K562 (cell line): ENCODE results near the gene JADE2. TPM values are rescaled to one million over a fixed set of nuclear protein-coding genes. Genes with fewer than 3 reads are reported as not detected.
A peak's percentile ranks its signal among the peaks of the same experiment; 100 is the strongest.

Experiments
- ATAC-seq: fragments of 200-7000 bp; cut with Tn5 transposase; 3 replicates; pipeline ENCODE4 v1.9.1; 2020; ENCODE audit warnings: moderate library complexity
- BruUV-seq: library from RNA; stranded (reverse); fragments of 400-500 nt; replicated peaks from 2 replicates; lab custom pipeline; 2021; lab: Mats Ljungman, UMichigan
- CTCF ChIA-PET: fragments of 300-600 bp; formaldehyde crosslinking; extraction: SDS; loops from one replicate; lab custom pipeline; 2021; ENCODE audit warnings: low intra/inter-chr PET ratio; lab: Yijun Ruan, JAX
- POLR2A ChIA-PET: fragments of 300-600, 350-650 bp; sonication (Branson Sonifier 250); formaldehyde crosslinking; extraction: SDS; loops from one replicate; lab custom pipeline; 2021; ENCODE audit warnings: antibody characterized with exemption, inconsistent platforms; lab: Yijun Ruan, JAX
- DNase-seq, 4 experiments: peaks; one replicate each; pipeline versions ENCODE4 v3.0.0 to v3.0.0-alpha.2; 2011 to 2018; ENCODE audit warnings: low spot score in 3 of 4, mixed read lengths in 3 of 4; ENCODE audit errors: extremely low read depth in 1 of 4
- FAIRE-seq: peaks from 2 replicates; lab custom pipeline; 2011; peaks lifted over from hg19 to GRCh38; lab: Jason Lieb, UNC
- H2AFZ ChIP-seq: 2 replicates; pipeline ENCODE4 v1.6.0; 2011; ENCODE audit warnings: low read depth, low read length, control low read depth, inconsistent platforms
- H3K27ac ChIP-seq: fragments of 200-600 bp; 3 replicates; pipeline ENCODE4 v1.8.0; 2011; ENCODE audit warnings: low read depth, mild to moderate bottlenecking, control low read depth, inconsistent platforms, low read length, moderate library complexity, mixed read lengths; ENCODE audit errors: extremely low read depth
- H3K27me3 ChIP-seq, 2 experiments: fragments of 300-600 bp in 1 of 2; 2 replicates in 1 of 2; 3 replicates in 1 of 2; pipeline versions ENCODE4 v1.6.0 to v1.8.0; 2011; ENCODE audit warnings: inconsistent platforms in 2 of 2, low read length in 2 of 2, mild to moderate bottlenecking in 1 of 2, mixed read lengths in 1 of 2, moderate library complexity in 1 of 2; ENCODE audit not compliant: control insufficient read depth in 2 of 2, insufficient read depth in 2 of 2
- H3K36me3 ChIP-seq: fragments of 300-600 bp; 3 replicates; pipeline ENCODE4 v1.8.0; 2011; ENCODE audit warnings: mild to moderate bottlenecking, low read length, inconsistent platforms; ENCODE audit not compliant: control insufficient read depth, insufficient read depth
- H3K4me1 ChIP-seq, 2 experiments: fragments of 200-600 bp in 1 of 2; replicated peaks in 1 of 2; 2 replicates in 1 of 2; 3 replicates in 1 of 2; pipeline versions ENCODE4 v1.5.1 to v1.8.0; 2011; ENCODE audit warnings: inconsistent platforms in 2 of 2, low read length in 2 of 2, mild to moderate bottlenecking in 1 of 2, mixed read lengths in 1 of 2, moderate library complexity in 1 of 2; ENCODE audit not compliant: control insufficient read depth in 2 of 2, insufficient read depth in 2 of 2
- H3K4me2 ChIP-seq: 2 replicates; pipeline ENCODE4 v1.6.1; 2011; ENCODE audit warnings: low read length, control low read depth, inconsistent platforms, mixed read lengths; ENCODE audit not compliant: insufficient read depth
- H3K4me3 ChIP-seq: fragments of 200-600 bp; sonication (generic), shearing (Covaris generic); 2 replicates; pipeline ENCODE4 v1.5.1; 2016; ENCODE audit warnings: control low read depth, inconsistent platforms
- H3K79me2 ChIP-seq: fragments of 200-600 bp; 3 replicates; pipeline ENCODE4 v1.8.0; 2011; ENCODE audit warnings: low read length, inconsistent platforms; ENCODE audit not compliant: control insufficient read depth, insufficient read depth
- H3K9ac ChIP-seq, 2 experiments: 2 replicates each; pipeline versions ENCODE4 v1.6.0 to v1.6.1; 2011; ENCODE audit warnings: low read depth in 2 of 2, low read length in 2 of 2, control low read depth in 1 of 2, inconsistent platforms in 1 of 2, mild to moderate bottlenecking in 1 of 2, mixed read lengths in 1 of 2; ENCODE audit not compliant: insufficient read depth in 1 of 2
- H3K9me1 ChIP-seq: one replicate; pipeline ENCODE4 v1.6.0; 2011; ENCODE audit warnings: inconsistent platforms, mild to moderate bottlenecking, low read length, moderate library complexity; ENCODE audit not compliant: control insufficient read depth, insufficient read depth
- H3K9me3 ChIP-seq: replicated peaks from 2 replicates; pipeline ENCODE4 v1.5.1; 2011; ENCODE audit warnings: low read depth, low read length, inconsistent platforms; ENCODE audit not compliant: control insufficient read depth, insufficient read depth
- H4K20me1 ChIP-seq: replicated peaks from 2 replicates; pipeline ENCODE4 v1.6.1; 2011; ENCODE audit warnings: low read length, inconsistent platforms, mixed read lengths; ENCODE audit not compliant: control insufficient read depth, insufficient read depth
- HMG20B ChIP-seq: fragments of 250-450 bp; sonication (Bioruptor Pico); IDR thresholded peaks from 2 replicates; pipeline ENCODE4 v1.5.0; 2021; ENCODE audit warnings: mild to moderate bottlenecking
- KAT8 ChIP-seq: fragments of 450-650 bp; IDR thresholded peaks from 2 replicates; pipeline ENCODE4 v1.6.1; 2016; ENCODE audit warnings: low read depth, mild to moderate bottlenecking
- WGBS: fragments of 100-300 bp; shearing (Covaris generic); methylation state at CpG from one replicate; pipeline ENCODE4 v1.1.6; 2016; ENCODE audit warnings: low coverage, mixed read lengths; ENCODE audit not compliant: insufficient coverage; ENCODE audit errors: missing lambda C conversion rate; 5-methylcytosine and 5-hydroxymethylcytosine counted together
- in situ Hi-C: fragments of 300-500 bp; cut with MboI; formaldehyde crosslinking; loops from 4 replicates; pipeline ENCODE4 v1.15.0; 2018; ENCODE audit warnings: inconsistent platforms, mixed read lengths
- intact Hi-C: fragments of 100-400 bp; cut with micrococcal nuclease; formaldehyde crosslinking; loops from 2 replicates; pipeline ENCODE4 v1.14.2; 2022
- polyA plus RNA-seq, 8 experiments: library from polyadenylated mRNA; depleted of rRNA in 4 of 8; stranded (reverse) in 5 of 8; unstranded in 3 of 8; fragments of >200 nt; fragmentation: Nextera tagmentation in 2 of 8; fragmentation: Illumina TruSeq in 1 of 8; extraction: Ambion mirVana in 2 of 8; extraction: Trizol in 1 of 8; gene quantifications; 2 replicates each; pipeline versions ENCODE4 v1.2.1 to v1.2.3, GENCODE V29; 2011 to 2014; ENCODE audit warnings: inconsistent platforms in 1 of 8, missing spikeins in 1 of 8
- total RNA-seq, 7 experiments: library from RNA; depleted of rRNA in 6 of 7; stranded (reverse); fragments of >200 nt in 6 of 7; fragmentation: Illumina TruSeq in 2 of 7; extraction: Trizol in 2 of 7; gene quantifications; 2 replicates each; pipeline versions ENCODE4 v1.2.1 to v1.2.3, GENCODE V29; 2011 to 2021; ENCODE audit warnings: low replicate concordance in 1 of 7
- TF ChIP-seq, protein P1 (sequence below): fragments of 450-650 bp; IDR thresholded peaks from 2 replicates; pipeline ENCODE4 v1.6.1; 2016

The JADE2 gene
- total and polyA plus RNA-seq, 9 of the 15 experiments (the other 6 are each of a cell fraction or from before 2014, with no cell fraction given) = 0.50 to 23.3 (median 9.1) TPM

DNA sequence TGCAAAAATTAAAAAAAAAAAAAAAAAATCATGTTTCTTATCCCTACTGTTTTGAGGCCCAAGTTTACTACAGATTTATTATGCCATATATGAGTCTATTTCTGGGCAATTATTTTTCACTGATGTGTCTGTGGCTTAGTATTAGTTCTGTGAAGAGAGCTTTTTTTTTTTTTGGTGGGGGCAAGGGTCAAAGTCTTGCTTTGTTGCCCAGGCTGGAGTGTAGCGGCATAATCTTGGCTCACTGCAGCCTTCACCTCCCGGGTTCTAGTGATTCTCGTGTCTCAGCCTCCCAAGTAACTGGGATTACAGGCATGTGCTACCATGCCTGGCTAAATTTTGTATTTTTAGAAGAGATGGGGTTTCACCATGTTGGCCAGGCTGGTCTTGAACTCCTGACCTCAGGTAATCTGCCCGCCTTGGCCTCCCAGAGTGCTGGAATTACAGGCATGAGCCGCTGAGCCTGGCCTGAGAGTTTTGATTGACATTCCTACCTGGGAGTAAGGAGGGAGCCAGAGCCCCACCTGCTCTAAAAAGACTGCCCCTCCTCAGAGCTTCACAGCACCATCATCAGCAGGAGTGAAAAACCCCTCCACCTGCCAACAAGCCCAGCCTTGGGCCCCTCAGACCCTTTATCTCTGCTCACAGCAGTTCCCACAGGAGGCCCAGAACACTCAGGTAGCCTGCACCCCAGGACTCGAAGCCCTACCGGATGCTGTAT lies 36.1 kb upstream of the JADE2 start:
- Histone ChIP-seq H4K20me1 (no peaks in the 10 kb centered on the region), H2AFZ (no peak overlapping the region), H3K9ac (peak overlapping the region in 1 of 2 experiments; percentile 22; a peak in 1 of 4 replicates), H3K9me3 (no peaks in the 10 kb centered on the region), H3K4me1 (peaks cover 0 to 14% of the 10 kb centered on the region in 2 experiments; a peak in 1 of 5 replicates), H3K4me3 (no peak overlapping the region), H3K9me1 (no peaks in the 10 kb centered on the region), H3K27ac (no peak overlapping the region), H3K79me2 (no peaks in the 10 kb centered on the region), H3K36me3 (no peaks in the 10 kb centered on the region), H3K4me2 (no peak overlapping the region), H3K27me3 (no peaks in the 10 kb centered on the region)
- FAIRE-seq = no peak
- peak; percentile 32; the same call in 2 of the 3 replicates for ATAC-seq
- POLR2A ChIA-PET = interaction anchor here (0.6 kb wide), 1 partner anchor 26 kb away, joined by 3 read pairs; no protein-coding TSS in a partner anchor
- CTCF ChIA-PET = no interaction called here
- DNase-seq = peak in 1 of 4 experiments; percentile 5
- TF ChIP-seq, protein P1, sequence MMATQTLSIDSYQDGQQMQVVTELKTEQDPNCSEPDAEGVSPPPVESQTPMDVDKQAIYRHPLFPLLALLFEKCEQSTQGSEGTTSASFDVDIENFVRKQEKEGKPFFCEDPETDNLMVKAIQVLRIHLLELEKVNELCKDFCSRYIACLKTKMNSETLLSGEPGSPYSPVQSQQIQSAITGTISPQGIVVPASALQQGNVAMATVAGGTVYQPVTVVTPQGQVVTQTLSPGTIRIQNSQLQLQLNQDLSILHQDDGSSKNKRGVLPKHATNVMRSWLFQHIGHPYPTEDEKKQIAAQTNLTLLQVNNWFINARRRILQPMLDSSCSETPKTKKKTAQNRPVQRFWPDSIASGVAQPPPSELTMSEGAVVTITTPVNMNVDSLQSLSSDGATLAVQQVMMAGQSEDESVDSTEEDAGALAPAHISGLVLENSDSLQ = peak; percentile 45; the same call in 1 of the 2 replicates
- TF ChIP-seq HMG20B (CRISPR knock-in tag) (no peak), KAT8 (no peak)
- no TSS peak for BruUV-seq
- in situ Hi-C loops (no loop called here), intact Hi-C loops (no loop called here)
- WGBS = 63% methylated on average over 6 of the region's 7 CpGs
